MCF 10A (cell line): ENCODE results near the gene CYP3A5. TPM values are rescaled to one million over a fixed set of nuclear protein-coding genes. Genes with fewer than 3 reads are reported as not detected.

Source experiments
- BruUV-seq: library from RNA; stranded (reverse); fragments of 400-500 nt; replicated peaks from 2 replicates; lab custom pipeline; 2021; lab: Mats Ljungman, UMichigan
- CTCF ChIA-PET: fragments of 300-600 bp; sonication (Branson Sonifier 250); formaldehyde crosslinking; extraction: SDS; loops from one replicate; lab custom pipeline; 2021; ENCODE audit warnings: antibody characterized with exemption, inconsistent platforms; lab: Yijun Ruan, JAX
- POLR2A ChIA-PET: fragments of 300-600, 350-650 bp; sonication (Branson Sonifier 250); formaldehyde crosslinking; extraction: SDS; loops from one replicate; lab custom pipeline; 2020; ENCODE audit warnings: antibody characterized with exemption, inconsistent platforms; lab: Yijun Ruan, JAX
- DNase-seq: peaks from one replicate; pipeline ENCODE4 v3.0.0-alpha.2; 2018; ENCODE audit not compliant: unreplicated experiment
- H3K27ac Mint-ChIP-seq: one replicate; pipeline ENCODE4 v1.8.0; 2022; ENCODE audit warnings: mild to moderate bottlenecking, low read depth, mixed read lengths; ENCODE audit not compliant: unreplicated experiment
- H3K27me3 Mint-ChIP-seq: one replicate; pipeline ENCODE4 v1.8.0; 2022; ENCODE audit warnings: mixed read lengths; ENCODE audit not compliant: insufficient read depth, unreplicated experiment
- H3K36me3 Mint-ChIP-seq: one replicate; pipeline ENCODE4 v1.8.0; 2022; ENCODE audit warnings: mild to moderate bottlenecking, moderate library complexity, mixed read lengths; ENCODE audit not compliant: insufficient read depth, unreplicated experiment
- H3K4me1 Mint-ChIP-seq: one replicate; pipeline ENCODE4 v1.8.0; 2022; ENCODE audit warnings: mixed read lengths; ENCODE audit not compliant: insufficient read depth, unreplicated experiment
- H3K4me3 Mint-ChIP-seq: one replicate; pipeline ENCODE4 v1.8.0; 2022; ENCODE audit warnings: mild to moderate bottlenecking, moderate library complexity, mixed read lengths; ENCODE audit not compliant: unreplicated experiment
- H3K9me3 Mint-ChIP-seq: one replicate; pipeline ENCODE4 v1.8.0; 2022; ENCODE audit warnings: mixed read lengths; ENCODE audit not compliant: unreplicated experiment
- intact Hi-C: fragments of 100-400 bp; cut with micrococcal nuclease; formaldehyde crosslinking; loops from 2 replicates; pipeline ENCODE4 v1.14.1; 2022
- total RNA-seq: library from RNA; stranded (reverse); gene quantifications from 2 replicates; pipeline ENCODE4 v1.2.3, GENCODE V29; 2022
- TF ChIP-seq, protein P1 (sequence below): fragments of 200-600 bp; IDR thresholded peaks from one replicate; pipeline ENCODE4 v1.8.0; 2022; ENCODE audit warnings: antibody characterized with exemption, mild to moderate bottlenecking; ENCODE audit not compliant: unreplicated experiment

Gene CYP3A5
- total RNA-seq, 1 experiment from 2014 or later: 0.58 TPM

DNA sequence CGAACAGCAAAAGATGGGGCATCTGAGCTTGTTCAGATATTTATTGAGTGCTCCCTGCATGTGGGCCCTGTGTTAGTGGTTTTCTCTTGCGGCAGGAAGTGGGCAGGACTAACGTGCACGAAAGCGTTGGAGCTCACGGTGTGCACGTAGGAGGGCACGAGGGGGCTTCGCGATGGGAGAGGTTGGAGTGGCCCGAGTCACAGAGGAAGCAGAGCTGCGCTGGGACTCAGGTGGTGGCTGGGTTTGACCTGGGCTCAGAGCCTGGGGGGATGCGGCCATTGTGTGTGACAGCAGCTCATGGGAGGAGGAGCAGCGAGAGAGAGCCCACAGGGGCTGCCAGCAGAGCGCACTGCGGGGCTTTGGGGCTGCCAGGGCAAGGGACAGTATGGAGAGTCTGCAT is 55.3 kb downstream of the CYP3A5 start:
- Mint-ChIP-seq H3K4me3 (no peak overlapping the region), H3K27ac (no peak overlapping the region), H3K4me1 (peaks cover 2% of the 10 kb centered on the region), H3K9me3 (no peaks in the 10 kb centered on the region), H3K36me3 (peaks cover 94% of the 10 kb centered on the region), H3K27me3 (no peaks in the 10 kb centered on the region)
- BruUV-seq: no TSS peak
- intact Hi-C loops: no loop called here
- CTCF ChIA-PET: interaction anchor here (1.3 kb wide), 1 partner anchor 213 kb away, joined by 3 read pairs; no protein-coding TSS in a partner anchor
- POLR2A ChIA-PET: interaction anchor here (0.7 to 1.1 kb wide), 2 partner anchors 9 to 11 kb away, joined by 3 to 4 read pairs; no protein-coding TSS in a partner anchor
- no peak for DNase-seq
- TF ChIP-seq, protein P1, sequence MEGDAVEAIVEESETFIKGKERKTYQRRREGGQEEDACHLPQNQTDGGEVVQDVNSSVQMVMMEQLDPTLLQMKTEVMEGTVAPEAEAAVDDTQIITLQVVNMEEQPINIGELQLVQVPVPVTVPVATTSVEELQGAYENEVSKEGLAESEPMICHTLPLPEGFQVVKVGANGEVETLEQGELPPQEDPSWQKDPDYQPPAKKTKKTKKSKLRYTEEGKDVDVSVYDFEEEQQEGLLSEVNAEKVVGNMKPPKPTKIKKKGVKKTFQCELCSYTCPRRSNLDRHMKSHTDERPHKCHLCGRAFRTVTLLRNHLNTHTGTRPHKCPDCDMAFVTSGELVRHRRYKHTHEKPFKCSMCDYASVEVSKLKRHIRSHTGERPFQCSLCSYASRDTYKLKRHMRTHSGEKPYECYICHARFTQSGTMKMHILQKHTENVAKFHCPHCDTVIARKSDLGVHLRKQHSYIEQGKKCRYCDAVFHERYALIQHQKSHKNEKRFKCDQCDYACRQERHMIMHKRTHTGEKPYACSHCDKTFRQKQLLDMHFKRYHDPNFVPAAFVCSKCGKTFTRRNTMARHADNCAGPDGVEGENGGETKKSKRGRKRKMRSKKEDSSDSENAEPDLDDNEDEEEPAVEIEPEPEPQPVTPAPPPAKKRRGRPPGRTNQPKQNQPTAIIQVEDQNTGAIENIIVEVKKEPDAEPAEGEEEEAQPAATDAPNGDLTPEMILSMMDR: no peak

- H3K4me3 Mint-ChIP-seq: no peak overlapping the region
- H3K36me3 Mint-ChIP-seq: peaks cover 94% of the 10 kb centered on the region
- ChIA-PET POLR2A (interaction anchor here (0.7 to 1.1 kb wide), 2 partner anchors 10 to 11 kb away, joined by 3 to 4 read pairs; no protein-coding TSS in a partner anchor), CTCF (interaction anchor here (1.3 kb wide), 1 partner anchor 214 kb away, joined by 3 read pairs; no protein-coding TSS in a partner anchor)
- no peaks in the 10 kb centered on the region for H3K9me3 Mint-ChIP-seq
- H3K4me1 Mint-ChIP-seq: peaks cover 8% of the 10 kb centered on the region
- intact Hi-C loops: no loop called here
- peak overlapping the region; percentile 27 for H3K27ac Mint-ChIP-seq
- DNase-seq: no peak
- H3K27me3 Mint-ChIP-seq: no peaks in the 10 kb centered on the region
- TF ChIP-seq, protein P1: no peak
- no TSS peak for BruUV-seq
Measured at GRCh38 chr7:99623702-99624447, 55.9 kb downstream of the CYP3A5 start.

- CTCF ChIA-PET: no interaction called here
- Mint-ChIP-seq H3K36me3 (peaks cover 91% of the 10 kb centered on the region), H3K27ac (peak overlapping the region; percentile 27), H3K9me3 (no peaks in the 10 kb centered on the region), H3K27me3 (no peaks in the 10 kb centered on the region), H3K4me3 (no peak overlapping the region), H3K4me1 (peaks cover 15% of the 10 kb centered on the region)
- no TSS peak for BruUV-seq
- intact Hi-C loops: no loop called here
- POLR2A ChIA-PET: no interaction called here
- peak; percentile 16 for DNase-seq
- TF ChIP-seq, protein P1: no peak
Measured at GRCh38 chr7:99623091-99623693, 56.6 kb downstream of the CYP3A5 start.

DNA sequence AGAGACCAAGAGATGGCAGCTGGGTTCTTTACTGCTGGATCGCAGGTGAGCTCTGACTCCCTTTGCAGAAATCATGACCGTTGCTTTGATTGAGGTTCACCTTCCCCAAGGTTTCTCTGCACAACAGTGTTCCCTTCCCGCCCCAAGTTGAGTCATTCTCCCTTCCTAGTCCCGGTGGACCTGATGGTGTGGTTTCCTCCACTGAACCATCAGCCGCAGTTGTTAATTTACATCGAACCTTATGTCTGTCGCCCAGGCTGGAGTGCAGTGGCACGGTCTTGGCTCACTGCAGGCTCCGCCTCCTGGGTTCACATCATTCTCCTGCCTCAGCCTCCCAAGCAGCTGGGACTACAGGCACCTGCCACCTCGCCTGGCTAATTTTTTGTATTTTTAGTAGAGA is 57.2 kb downstream of the CYP3A5 start:
- TF ChIP-seq, protein P1: no peak
- no TSS peak for BruUV-seq
- Mint-ChIP-seq H3K4me1 (peaks cover 21% of the 10 kb centered on the region), H3K27me3 (no peaks in the 10 kb centered on the region), H3K4me3 (no peak overlapping the region), H3K36me3 (peaks cover 85% of the 10 kb centered on the region), H3K27ac (no peak overlapping the region), H3K9me3 (no peaks in the 10 kb centered on the region)
- DNase-seq: no peak
- intact Hi-C loops: no loop called here
- ChIA-PET CTCF (no interaction called here), POLR2A (no interaction called here)
